Karpas-422 (cell line): Measurements from ENCODE around the gene TCP11L2. TPM values are rescaled to one million over a fixed set of nuclear protein-coding genes. Genes with fewer than 3 reads are reported as not detected.

Experiments used
- DNase-seq: peaks from one replicate; pipeline ENCODE4 v3.0.0-alpha.2; 2015
- H2AFZ ChIP-seq: fragments of 200-600 bp; sonication (generic); 2 replicates; pipeline ENCODE4 v1.6.1; 2014; ENCODE audit warnings: antibody characterized with exemption, low read length, mixed read lengths
- H3K27ac ChIP-seq: fragments of 200-600 bp; sonication (generic); 2 replicates; pipeline ENCODE4 v1.5.1; 2014; ENCODE audit warnings: mild to moderate bottlenecking, low read length, moderate library complexity
- H3K27me3 ChIP-seq: fragments of 200-600 bp; sonication (generic); 2 replicates; pipeline ENCODE4 v1.6.1; 2014; ENCODE audit warnings: low read length, mixed read lengths
- H3K36me3 ChIP-seq: fragments of 200-600 bp; sonication (generic); 2 replicates; pipeline ENCODE4 v1.6.1; 2014; ENCODE audit warnings: low read length, mixed read lengths; ENCODE audit not compliant: insufficient read depth
- H3K4me1 ChIP-seq: fragments of 200-600 bp; sonication (generic); 2 replicates; pipeline ENCODE4 v1.6.1; 2014; ENCODE audit warnings: mild to moderate bottlenecking, low read length, mixed read lengths
- H3K4me2 ChIP-seq: fragments of 200-600 bp; sonication (generic); 2 replicates; pipeline ENCODE4 v1.6.1; 2014; ENCODE audit warnings: low read length, low read depth, mild to moderate bottlenecking; ENCODE audit not compliant: poor library complexity, severe bottlenecking
- H3K4me3 ChIP-seq: fragments of 200-600 bp; sonication (generic); 2 replicates; pipeline ENCODE4 v1.5.1; 2014; ENCODE audit warnings: mild to moderate bottlenecking, antibody characterized with exemption, low read length, mixed read lengths
- H3K79me2 ChIP-seq: fragments of 200-600 bp; sonication (generic); 2 replicates; pipeline ENCODE4 v1.6.1; 2014; ENCODE audit warnings: mild to moderate bottlenecking, low read length, mixed read lengths
- H3K9ac ChIP-seq: fragments of 200-600 bp; sonication (generic); 2 replicates; pipeline ENCODE4 v1.6.0; 2014; ENCODE audit warnings: low read length
- H3K9me2 ChIP-seq: fragments of 200-600 bp; sonication (generic), shearing (Covaris generic); replicated peaks from 2 replicates; pipeline ENCODE4 v1.6.0; 2014; ENCODE audit warnings: mild to moderate bottlenecking, low read length, moderate library complexity; ENCODE audit not compliant: insufficient read depth
- H3K9me3 ChIP-seq: fragments of 300-700, 200-600 bp; sonication (generic); 2 replicates; pipeline ENCODE4 v1.6.1; 2014; ENCODE audit warnings: low read length, mixed read lengths
- H4K20me1 ChIP-seq: fragments of 200-600 bp; sonication (generic); 2 replicates; pipeline ENCODE4 v1.6.1; 2014; ENCODE audit warnings: mild to moderate bottlenecking, antibody characterized with exemption, low read length, low read depth; ENCODE audit not compliant: insufficient read depth
- total RNA-seq: library from RNA; depleted of rRNA; stranded (reverse); fragments of >200 nt; shearing (Covaris generic); gene quantifications from 2 replicates; pipeline ENCODE4 v1.2.3, GENCODE V29; 2014; ENCODE audit warnings: low replicate concordance

Gene TCP11L2
- total RNA-seq, 1 experiment from 2014 or later: 55.9 TPM

GRCh38 chr12:106345746-106346145, 43.2 kb downstream of the TCP11L2 start:
- H3K79me2 ChIP-seq: no peaks in the 10 kb centered on the region
- H3K27ac ChIP-seq: no peak overlapping the region
- no peak overlapping the region for H3K4me3 ChIP-seq
- no peak overlapping the region for H3K4me2 ChIP-seq
- no peaks in the 10 kb centered on the region for H4K20me1 ChIP-seq
- H2AFZ ChIP-seq: no peak overlapping the region
- DNase-seq: peak; percentile 47
- no peaks in the 10 kb centered on the region for H3K9me2 ChIP-seq
- H3K4me1 ChIP-seq: peaks cover 6% of the 10 kb centered on the region
- no peak overlapping the region for H3K9ac ChIP-seq
- H3K36me3 ChIP-seq: peaks cover 11% of the 10 kb centered on the region; the same call in 1 of the 2 replicates
- no peaks in the 10 kb centered on the region for H3K9me3 ChIP-seq
- H3K27me3 ChIP-seq: no peaks in the 10 kb centered on the region

GRCh38 chr12:106348411-106348810, 45.9 kb downstream of the TCP11L2 start:
- DNase-seq: no peak
- no peaks in the 10 kb centered on the region for H3K79me2 ChIP-seq
- no peaks in the 10 kb centered on the region for H3K9me2 ChIP-seq
- H3K27ac ChIP-seq: no peak overlapping the region
- H3K9me3 ChIP-seq: no peaks in the 10 kb centered on the region
- H4K20me1 ChIP-seq: no peaks in the 10 kb centered on the region
- peaks cover 11% of the 10 kb centered on the region; the same call in 1 of the 2 replicates for H3K36me3 ChIP-seq
- no peak overlapping the region for H3K4me2 ChIP-seq
- no peak overlapping the region for H3K4me3 ChIP-seq
- no peak overlapping the region for H2AFZ ChIP-seq
- H3K27me3 ChIP-seq: no peaks in the 10 kb centered on the region
- H3K9ac ChIP-seq: no peak overlapping the region
- H3K4me1 ChIP-seq: peaks cover 6% of the 10 kb centered on the region

GRCh38 chr12:106353175-106353574, 50.6 kb downstream of the TCP11L2 start:
- no peaks in the 10 kb centered on the region for H3K27me3 ChIP-seq
- no peaks in the 10 kb centered on the region for H3K9me2 ChIP-seq
- no peaks in the 10 kb centered on the region for H4K20me1 ChIP-seq
- H3K79me2 ChIP-seq: peaks cover 2% of the 10 kb centered on the region
- no peaks in the 10 kb centered on the region for H3K36me3 ChIP-seq
- peaks cover 9% of the 10 kb centered on the region for H3K4me1 ChIP-seq
- DNase-seq: no peak
- no peak overlapping the region for H3K4me3 ChIP-seq
- no peak overlapping the region for H3K27ac ChIP-seq
- no peaks in the 10 kb centered on the region for H3K9me3 ChIP-seq
- H3K4me2 ChIP-seq: no peak overlapping the region
- no peak overlapping the region for H3K9ac ChIP-seq
- no peak overlapping the region for H2AFZ ChIP-seq

GRCh38 chr12:106357549-106358395, 55.2 kb downstream of the TCP11L2 start, which contains the start of gene POLR3B:
Gene POLR3B (plus strand): TSS chr12:106357748. CDS start chr12:106357880, 132 bp downstream.
- no peaks in the 10 kb centered on the region for H3K9me3 ChIP-seq
- H3K9ac ChIP-seq: peak within 1 kb of the TSS; percentile 74
- peak within 1 kb of the TSS; percentile 75 for H3K4me2 ChIP-seq
- DNase-seq: peak; percentile 99
- H3K4me1 ChIP-seq: peaks cover 32% of the 10 kb centered on the region
- H3K9me2 ChIP-seq: no peaks in the 10 kb centered on the region
- no peaks in the 10 kb centered on the region for H4K20me1 ChIP-seq
- H2AFZ ChIP-seq: peak within 1 kb of the TSS; percentile 94
- no peaks in the 10 kb centered on the region for H3K27me3 ChIP-seq
- H3K27ac ChIP-seq: peak within 1 kb of the TSS; percentile 77
- H3K36me3 ChIP-seq: no peaks in the 10 kb centered on the region
- H3K79me2 ChIP-seq: peaks cover 48% of the 10 kb centered on the region
- peak within 1 kb of the TSS; percentile 70 for H3K4me3 ChIP-seq

- H3K9ac ChIP-seq: peak overlapping the region; percentile 74
- H3K4me2 ChIP-seq: peak overlapping the region; percentile 75
- H3K36me3 ChIP-seq: peaks cover 1% of the 10 kb centered on the region; the same call in 1 of the 2 replicates
- H3K27ac ChIP-seq: peak overlapping the region; percentile 77
- H3K9me3 ChIP-seq: no peaks in the 10 kb centered on the region
- H3K4me3 ChIP-seq: peak overlapping the region; percentile 70
- no peaks in the 10 kb centered on the region for H3K9me2 ChIP-seq
- peak overlapping the region; percentile 94; the same call in 1 of the 2 replicates for H2AFZ ChIP-seq
- peaks cover 32% of the 10 kb centered on the region for H3K4me1 ChIP-seq
- no peaks in the 10 kb centered on the region for H3K27me3 ChIP-seq
- DNase-seq: no peak
- H3K79me2 ChIP-seq: peaks cover 57% of the 10 kb centered on the region
- H4K20me1 ChIP-seq: no peaks in the 10 kb centered on the region
Observed at GRCh38 chr12:106358396-106359241, 56.1 kb downstream of the TCP11L2 start.

- H3K9ac ChIP-seq: no peak overlapping the region; the same call in none of the 2 replicates
- peaks cover 10% of the 10 kb centered on the region; the same call in 1 of the 2 replicates for H3K36me3 ChIP-seq
- H3K4me2 ChIP-seq: peak overlapping the region; percentile 13
- no peak for DNase-seq
- no peak overlapping the region for H2AFZ ChIP-seq
- H3K79me2 ChIP-seq: peaks cover 67% of the 10 kb centered on the region
- H4K20me1 ChIP-seq: no peaks in the 10 kb centered on the region
- H3K4me1 ChIP-seq: peaks cover 32% of the 10 kb centered on the region
- no peaks in the 10 kb centered on the region for H3K27me3 ChIP-seq
- H3K4me3 ChIP-seq: peak overlapping the region; percentile 70; the same call in 1 of the 2 replicates
- no peaks in the 10 kb centered on the region for H3K9me3 ChIP-seq
- no peak overlapping the region for H3K27ac ChIP-seq
- no peaks in the 10 kb centered on the region for H3K9me2 ChIP-seq
Observed at GRCh38 chr12:106359646-106360399, 57.3 kb downstream of the TCP11L2 start.

GRCh38 chr12:106360400-106360994, 58.0 kb downstream of the TCP11L2 start:
- H3K79me2 ChIP-seq: peaks cover 67% of the 10 kb centered on the region

More at GRCh38 chr12:106360400-106360994, 58.0 kb downstream of the TCP11L2 start:
- H3K4me1 ChIP-seq: peaks cover 32% of the 10 kb centered on the region
- H3K9me2 ChIP-seq: no peaks in the 10 kb centered on the region
- no peak overlapping the region for H2AFZ ChIP-seq
- H3K36me3 ChIP-seq: peaks cover 10% of the 10 kb centered on the region; the same call in 1 of the 2 replicates
- H3K9me3 ChIP-seq: no peaks in the 10 kb centered on the region
- H3K4me2 ChIP-seq: peak overlapping the region; percentile 13
- H3K9ac ChIP-seq: no peak overlapping the region; the same call in 1 of the 2 replicates
- DNase-seq: no peak
- no peak overlapping the region for H3K27ac ChIP-seq
- no peak overlapping the region for H3K4me3 ChIP-seq
- H4K20me1 ChIP-seq: no peaks in the 10 kb centered on the region
- H3K27me3 ChIP-seq: no peaks in the 10 kb centered on the region
